Measurements from ENCODE around the gene FOXQ1.
A peak's percentile ranks its signal among the peaks of the same experiment; 100 is the strongest.

FOXQ1 gene

GRCh38 chr6:1311400-1312202, at the start of gene FOXQ1:
FOXQ1 (plus strand) TSS chr6:1312098; CDS start chr6:1312705, 607 bp downstream.
- peak; percentile 8 for DNase-seq

- no peak for DNase-seq
Measured at GRCh38 chr6:1262704-1263038, 49.2 kb upstream of the FOXQ1 start.

GRCh38 chr6:1263039-1263849, 48.7 kb upstream of the FOXQ1 start:
- no peak for DNase-seq

- DNase-seq: no peak
Measured at GRCh38 chr6:1263850-1264377, 48.0 kb upstream of the FOXQ1 start.

GRCh38 chr6:1264619-1265445, 47.1 kb upstream of the FOXQ1 start:
- no peak for DNase-seq

GRCh38 chr6:1266686-1267056, 45.2 kb upstream of the FOXQ1 start:
- no peak for DNase-seq

GRCh38 chr6:1267057-1267732, 44.7 kb upstream of the FOXQ1 start:
- no peak for DNase-seq

- DNase-seq: no peak
Measured at GRCh38 chr6:1267790-1268762, 43.8 kb upstream of the FOXQ1 start.

- no peak for DNase-seq
Measured at GRCh38 chr6:1271071-1271763, 40.7 kb upstream of the FOXQ1 start.

- no peak for DNase-seq
Measured at GRCh38 chr6:1278061-1278720, 33.7 kb upstream of the FOXQ1 start.

- DNase-seq: no peak
Measured at GRCh38 chr6:1279065-1279464, 32.8 kb upstream of the FOXQ1 start.

GRCh38 chr6:1280666-1281300, 31.1 kb upstream of the FOXQ1 start:
- no peak for DNase-seq

GRCh38 chr6:1281746-1282145, 30.2 kb upstream of the FOXQ1 start:
- no peak for DNase-seq

- no peak for DNase-seq
Measured at GRCh38 chr6:1283501-1283900, 28.4 kb upstream of the FOXQ1 start.

- no peak for DNase-seq
Measured at GRCh38 chr6:1285556-1285955, 26.3 kb upstream of the FOXQ1 start.

GRCh38 chr6:1285956-1286355, 25.9 kb upstream of the FOXQ1 start:
- no peak for DNase-seq

- no peak for DNase-seq
Measured at GRCh38 chr6:1287103-1287591, 24.8 kb upstream of the FOXQ1 start.

GRCh38 chr6:1290086-1290485, 21.8 kb upstream of the FOXQ1 start:
- DNase-seq: no peak

GRCh38 chr6:1290805-1291204, 21.1 kb upstream of the FOXQ1 start:
- no peak for DNase-seq

All from DMS79 treated with DMSO at 0.1 percent for 48 hours (cell line).